Activated CD4-positive, alpha-beta T cell treated with anti-CD3 and anti-CD28 coated beads, Interleukin-2, amount 50 U/mL, for 4 hours (primary cell): ENCODE results near the gene LDLRAD3.

Experiments
- DNase-seq, 2 experiments: peaks; one replicate each; pipeline ENCODE4 v3.0.0-alpha.2; 2020

The LDLRAD3 gene

DNA sequence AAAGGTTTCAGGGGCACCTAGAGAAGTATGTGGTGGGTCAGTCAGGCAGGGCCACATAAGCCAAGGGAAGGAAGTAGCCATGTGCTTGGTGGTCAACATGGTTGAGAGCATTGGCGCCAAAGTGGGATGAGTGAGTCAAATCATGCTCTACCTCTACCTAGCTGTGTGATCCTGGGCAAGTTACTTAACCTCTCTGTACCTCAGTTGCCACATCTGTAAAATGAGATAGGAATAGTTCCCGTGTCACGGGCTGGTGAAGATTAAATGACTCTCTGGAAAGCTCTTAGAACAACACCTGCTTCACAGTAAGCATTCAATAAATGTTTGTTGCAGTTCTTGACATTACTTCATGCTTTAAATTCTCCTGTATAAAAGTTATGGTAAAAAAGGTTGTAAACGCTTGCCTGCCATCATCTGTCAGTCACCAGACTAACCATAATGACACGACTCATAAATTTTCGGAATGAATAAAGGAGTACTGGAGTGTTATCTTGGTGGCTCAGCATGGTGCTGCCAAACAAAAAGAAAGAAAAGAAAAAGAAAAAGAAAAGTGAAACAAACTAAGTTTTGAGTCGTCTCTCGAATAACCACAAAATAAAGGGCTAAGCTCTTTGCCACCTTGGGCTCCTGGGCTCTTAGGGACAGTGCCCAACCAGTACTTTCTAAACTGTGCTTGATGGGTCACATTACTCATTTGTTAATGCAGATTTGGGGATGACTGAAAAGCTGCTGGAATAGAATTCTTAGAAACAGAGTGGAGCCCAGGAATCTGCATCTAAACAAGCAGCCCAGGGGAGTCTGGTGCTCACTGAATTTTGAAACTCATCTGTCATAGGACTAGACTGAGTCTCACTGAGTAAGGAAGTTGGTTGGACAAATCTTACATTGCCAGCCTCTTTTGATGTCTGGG lies 107.6 kb downstream of the LDLRAD3 start:
- no peak for DNase-seq

DNA sequence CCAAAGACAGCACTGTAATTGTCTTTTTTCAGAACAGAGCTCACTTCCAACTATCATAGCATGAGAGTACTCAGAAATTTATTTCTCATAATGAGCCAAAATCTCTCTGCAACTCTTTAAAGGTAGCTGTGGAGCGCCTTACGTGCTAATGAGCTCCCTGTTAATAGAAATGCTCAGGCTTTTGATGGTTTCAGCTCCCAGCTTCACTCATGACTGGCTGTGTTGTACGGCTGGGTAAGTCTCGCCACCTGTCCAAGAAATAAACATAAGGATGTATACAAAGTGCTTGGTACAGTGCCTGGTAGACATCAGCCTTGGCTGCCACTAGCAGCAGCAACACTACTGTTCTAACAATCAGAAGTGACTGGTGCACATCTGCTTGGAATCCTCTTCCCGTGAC lies 109.4 kb downstream of the LDLRAD3 start:
- no peak for DNase-seq

- DNase-seq: no peak
These were observed 110.0 kb downstream of the LDLRAD3 start for GRCh38 chr11:36053862-36054261.

DNA sequence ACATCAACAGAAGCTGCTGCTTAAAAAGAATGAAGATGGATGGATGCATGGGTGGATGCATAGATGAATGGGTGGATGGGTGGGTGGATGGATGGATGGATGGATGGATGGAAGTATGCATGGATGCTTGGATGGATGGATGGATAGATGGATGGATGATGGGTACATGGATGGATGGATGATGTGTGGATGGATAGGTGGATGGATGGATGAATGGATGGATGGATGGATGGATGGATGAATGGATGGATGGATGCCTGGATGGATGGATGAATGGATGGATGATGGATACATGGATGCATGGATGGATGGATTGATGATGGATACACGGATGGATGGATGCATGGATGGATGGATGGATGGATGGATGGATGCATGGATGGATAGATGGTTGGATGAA lies 110.8 kb downstream of the LDLRAD3 start:
- DNase-seq: no peak

- no peak for DNase-seq
These were observed 112.4 kb downstream of the LDLRAD3 start for GRCh38 chr11:36056160-36056751.

GRCh38 chr11:36057379-36058042 lies 113.6 kb downstream of the LDLRAD3 start:
- DNase-seq: no peak

DNA sequence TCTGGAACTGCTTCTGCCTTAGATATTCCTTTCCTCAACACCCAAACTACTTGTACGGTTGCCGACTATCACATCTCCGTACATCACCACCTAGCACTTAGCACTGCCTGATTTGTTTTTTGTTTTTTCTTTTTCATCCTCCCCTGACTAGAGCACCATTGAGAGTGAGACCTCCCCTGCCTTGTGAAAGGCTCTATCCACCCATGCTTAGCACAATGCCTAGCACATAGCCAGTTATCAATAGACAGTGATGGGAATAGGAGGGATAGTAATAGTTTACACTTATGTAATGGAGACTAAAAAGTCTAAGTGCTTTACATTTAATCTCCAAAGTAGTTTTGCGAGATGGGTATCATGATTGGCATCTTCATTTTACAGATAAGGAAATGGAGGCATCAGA lies 115.8 kb downstream of the LDLRAD3 start:
- no peak for DNase-seq

DNA sequence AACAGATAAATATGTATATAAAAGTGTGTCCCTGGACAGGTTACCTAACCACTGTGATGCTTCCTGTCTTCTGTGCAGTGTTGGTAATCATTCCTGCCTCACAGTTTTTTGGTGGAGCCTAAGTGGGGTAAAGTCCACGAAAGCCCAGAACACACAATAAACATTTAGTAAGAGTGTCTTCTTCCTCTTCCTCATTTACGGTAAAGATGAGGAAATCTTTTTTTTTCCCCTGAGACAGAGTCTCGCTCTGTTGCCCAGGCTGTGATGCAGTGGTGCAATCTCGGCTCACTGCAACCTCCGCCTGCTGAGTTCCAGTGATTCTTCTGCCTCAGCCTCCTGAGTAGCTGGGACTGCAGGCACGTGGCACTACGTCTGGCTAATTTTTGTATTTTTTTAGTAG lies 117.1 kb downstream of the LDLRAD3 start:
- DNase-seq: no peak

- DNase-seq: no peak
These were observed 117.6 kb downstream of the LDLRAD3 start for GRCh38 chr11:36061471-36061870.

DNA sequence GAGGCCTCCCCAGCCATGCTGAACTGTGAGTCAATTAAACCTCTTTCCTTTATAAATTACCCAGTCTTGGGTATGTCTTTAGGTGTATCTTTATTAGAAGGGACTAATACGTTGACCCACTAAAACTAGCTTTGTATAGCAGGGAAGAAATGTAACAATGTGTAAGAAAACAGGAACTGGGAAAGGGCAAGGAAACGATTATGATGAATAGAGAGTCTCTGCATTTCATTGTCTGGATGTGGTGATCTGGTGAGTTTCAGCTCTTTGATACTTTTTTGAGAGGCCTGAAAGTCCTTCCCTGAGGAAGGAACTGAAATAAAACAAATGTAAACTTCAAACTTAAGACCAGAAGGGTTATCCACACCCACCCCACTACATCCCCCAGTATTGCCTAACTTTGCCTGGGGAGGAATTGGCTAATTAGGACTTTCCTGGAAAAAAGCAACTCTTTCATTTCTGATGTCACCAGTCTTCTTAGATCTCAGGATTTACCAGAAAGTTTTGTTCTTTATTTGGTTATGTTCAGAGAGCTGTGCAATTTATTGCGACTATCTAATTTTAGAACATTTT lies 119.0 kb downstream of the LDLRAD3 start:
- DNase-seq: no peak

DNA sequence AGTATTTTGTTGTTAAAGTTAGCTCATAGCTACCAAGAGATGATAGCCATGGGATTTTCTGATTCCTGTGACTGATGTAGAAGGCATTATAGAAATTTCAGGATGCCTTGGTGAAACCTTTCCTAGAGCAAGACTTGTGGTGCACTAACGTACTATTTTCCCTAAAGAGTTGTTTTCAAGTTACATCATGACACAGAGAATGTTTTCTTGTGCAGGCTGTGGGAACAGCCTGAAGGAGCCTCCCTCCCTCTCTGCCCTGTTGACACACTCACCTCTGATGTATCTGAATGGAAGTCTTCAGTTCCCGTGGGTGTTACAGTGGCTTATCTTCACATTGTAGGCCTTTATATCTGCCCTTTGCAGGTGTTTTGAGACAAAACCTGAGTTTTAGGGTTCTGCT lies 121.6 kb downstream of the LDLRAD3 start:
- no peak for DNase-seq

DNA sequence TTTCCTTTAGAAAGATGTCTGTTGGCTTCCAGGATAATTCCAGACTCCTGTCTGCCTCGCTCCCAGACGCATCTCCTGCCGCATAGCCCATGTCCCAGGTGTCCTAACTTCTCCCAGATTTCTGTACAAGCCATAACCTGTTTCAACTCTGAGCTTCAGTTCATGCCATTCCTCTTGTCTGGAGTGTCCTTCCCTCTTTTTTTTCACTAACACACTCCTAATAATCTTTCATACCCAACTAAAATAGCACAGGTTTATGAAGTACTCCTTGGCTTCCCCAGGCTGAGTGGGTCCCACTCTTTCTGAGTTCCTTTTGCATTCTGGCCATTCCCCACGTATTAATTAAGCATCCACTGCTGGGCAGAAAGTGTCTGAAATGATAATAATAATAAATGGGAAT lies 123.0 kb downstream of the LDLRAD3 start:
- no peak for DNase-seq

GRCh38 chr11:36069576-36070212 lies 125.8 kb downstream of the LDLRAD3 start:
- DNase-seq: no peak

DNA sequence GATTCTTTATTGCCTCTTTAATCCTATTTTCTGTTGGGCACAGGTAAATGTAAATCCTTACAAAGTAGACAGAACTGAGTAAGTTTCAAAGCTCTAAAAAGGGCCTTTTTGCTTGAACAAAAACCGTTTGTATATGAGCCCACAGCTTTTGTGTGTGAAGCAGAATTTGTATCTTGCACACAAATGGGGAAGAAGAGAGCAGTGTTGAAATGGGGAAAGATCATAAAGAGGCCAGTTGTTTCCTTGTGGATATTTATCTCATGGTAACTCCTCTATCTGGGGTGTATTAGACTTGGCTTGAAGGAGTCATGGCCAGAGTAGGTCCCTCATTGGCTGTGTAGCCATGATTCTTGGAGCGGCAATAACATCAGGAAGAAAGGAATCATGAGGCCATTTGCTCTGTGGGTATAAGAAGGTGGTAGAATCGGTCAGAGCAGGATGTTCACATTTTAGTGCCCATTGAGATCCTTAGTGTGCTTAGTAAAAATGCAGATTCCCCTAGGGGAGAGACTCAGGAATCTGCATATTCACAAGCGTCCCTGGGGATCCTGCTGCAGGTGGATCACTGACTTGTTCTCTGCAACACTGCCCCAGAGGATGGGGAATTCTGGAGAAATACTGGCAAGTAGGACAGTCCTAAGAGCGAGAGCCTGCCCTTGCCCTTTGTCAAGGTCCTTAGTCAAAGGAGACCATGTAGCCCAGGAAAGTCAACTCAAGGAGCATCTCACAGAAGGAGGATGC lies 126.5 kb downstream of the LDLRAD3 start:
- DNase-seq: no peak

DNA sequence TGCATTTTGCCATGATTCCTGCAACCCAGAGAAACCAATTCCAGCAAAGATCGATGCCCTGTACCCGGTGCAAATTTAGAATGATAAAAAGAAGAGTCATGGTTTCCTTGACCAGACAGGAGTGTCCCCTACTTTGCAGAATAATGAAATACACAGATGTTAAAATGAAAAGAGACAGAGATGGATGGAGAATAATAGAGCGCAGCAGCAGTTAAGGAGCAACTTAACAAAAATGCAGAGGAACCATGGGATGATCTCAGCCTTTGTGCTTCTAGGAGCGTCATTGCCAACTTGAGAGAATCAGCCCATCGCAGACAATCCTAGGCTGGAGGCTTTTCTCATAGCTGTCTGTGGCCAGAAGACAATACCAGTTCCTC lies 127.1 kb downstream of the LDLRAD3 start:
- DNase-seq: no peak

DNA sequence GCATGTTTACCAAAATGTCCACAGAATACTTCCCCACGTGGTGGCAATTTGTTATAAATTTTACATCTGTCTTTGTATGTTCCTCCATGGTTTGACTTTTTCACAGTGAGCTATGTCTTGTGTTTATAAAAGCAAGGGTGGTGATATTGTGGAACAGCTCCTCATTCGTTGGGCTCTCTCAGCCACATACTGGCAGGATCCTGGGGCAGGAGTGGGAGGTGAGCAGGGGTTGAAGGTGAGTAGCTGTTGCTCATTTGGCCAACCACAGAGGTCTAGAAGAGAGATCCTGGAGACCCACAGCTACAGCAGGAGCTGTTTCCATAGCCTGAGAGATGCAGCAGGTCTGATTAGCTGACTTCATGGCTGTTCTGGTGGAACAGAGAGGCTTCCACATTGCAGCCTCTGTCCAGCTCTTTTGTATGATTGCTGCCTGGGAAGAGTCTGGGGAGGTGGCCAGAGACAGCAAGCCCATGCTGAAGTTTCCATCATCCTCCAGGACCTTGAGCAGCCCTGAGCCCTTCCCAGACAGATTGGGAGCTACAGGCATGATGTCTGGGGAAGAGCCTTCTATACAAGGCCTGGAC lies 128.1 kb downstream of the LDLRAD3 start:
- DNase-seq: no peak

GRCh38 chr11:36073411-36074203 lies 129.7 kb downstream of the LDLRAD3 start:
- DNase-seq: no peak

DNA sequence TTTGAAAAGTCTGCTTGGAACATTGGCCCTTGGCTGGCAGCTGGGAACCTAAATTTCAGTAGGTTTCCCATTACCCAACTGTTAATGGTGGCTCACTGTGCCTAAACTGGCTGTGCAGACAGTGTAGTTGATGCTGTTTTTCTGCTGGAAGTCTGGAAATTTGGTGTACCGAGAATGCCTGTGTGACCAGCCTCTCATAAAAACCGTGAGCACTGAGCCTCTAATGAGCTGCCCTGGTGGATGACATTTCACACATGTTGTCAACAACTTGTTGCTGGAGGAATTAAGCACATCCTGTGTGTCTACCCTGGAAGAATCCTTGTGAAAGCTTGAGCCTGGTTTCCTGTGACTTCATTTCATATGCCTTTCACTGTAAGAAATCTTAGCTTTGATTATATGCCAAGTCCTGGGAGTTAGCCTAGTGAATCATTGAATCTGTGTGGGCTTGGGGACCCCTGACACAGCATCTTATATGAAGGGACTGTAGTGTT lies 131.1 kb downstream of the LDLRAD3 start:
- DNase-seq: no peak

DNA sequence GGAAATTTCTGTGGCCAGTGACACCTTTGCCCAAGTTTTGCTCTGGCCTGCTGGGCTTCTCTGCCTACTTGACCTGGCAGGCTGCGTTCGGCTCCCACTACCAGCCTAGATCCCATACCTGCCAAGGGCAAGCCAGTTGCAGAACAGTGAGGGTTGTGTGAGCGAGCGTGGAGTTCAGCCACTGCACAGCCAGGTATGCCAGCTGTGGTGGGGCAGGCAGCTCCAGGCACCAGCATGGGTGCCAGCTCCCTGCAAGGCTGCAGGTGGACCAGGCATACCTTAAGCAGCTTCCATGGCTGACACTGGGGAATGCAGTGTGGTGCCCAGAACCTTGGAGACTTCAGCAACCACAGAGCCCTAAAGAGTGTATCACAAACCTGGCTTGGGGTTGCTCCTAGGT lies 133.5 kb downstream of the LDLRAD3 start:
- no peak for DNase-seq

DNA sequence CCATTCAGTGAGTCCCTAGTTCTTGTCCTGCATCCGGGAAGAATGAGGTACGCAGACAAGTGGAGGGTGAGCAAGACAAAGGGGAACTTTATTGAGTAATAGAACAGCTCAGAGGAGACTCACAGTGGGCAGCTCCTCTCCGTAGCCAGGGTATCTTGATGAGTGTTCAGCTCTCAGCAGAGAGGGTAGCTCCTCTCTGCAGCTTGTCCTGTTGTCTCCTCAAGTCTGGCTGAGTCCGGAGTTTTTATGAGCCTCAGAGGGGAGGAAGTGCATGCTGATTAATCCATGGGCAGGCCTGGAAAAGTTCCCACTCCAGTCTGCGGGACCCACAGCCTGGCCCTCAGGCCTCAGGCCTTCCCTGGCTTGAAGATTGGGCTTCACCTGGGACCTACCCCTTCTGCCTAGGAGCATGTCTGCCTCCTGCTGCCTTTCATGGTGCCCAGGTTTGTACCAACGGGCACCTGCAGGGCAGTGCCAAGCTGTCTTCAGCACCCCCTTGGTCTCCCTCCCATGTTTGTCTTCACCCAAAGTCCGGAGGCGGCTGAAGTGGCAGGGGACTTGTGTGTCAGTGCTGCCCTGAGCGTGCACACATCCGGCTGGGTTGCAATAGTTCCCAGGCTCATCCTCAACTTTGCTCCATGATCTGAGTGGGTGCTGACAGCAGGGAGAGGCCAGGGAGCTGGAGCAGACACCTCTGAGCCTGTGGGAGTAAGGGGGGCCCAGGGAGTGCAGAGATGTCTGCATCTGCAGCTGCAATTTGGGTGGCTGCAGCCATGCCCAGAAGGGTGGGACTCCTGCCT lies 134.2 kb downstream of the LDLRAD3 start:
- DNase-seq: no peak
